WTC11 (cell line): ENCODE results near the gene AKAIN1. TPM values are rescaled to one million over a fixed set of nuclear protein-coding genes. Genes with fewer than 3 reads are reported as not detected.

Source experiments
- ATAC-seq: fragments of 200-7000 bp; cut with Tn5 transposase; 2 replicates; pipeline ENCODE4 v1.10.0; 2021; ENCODE audit warnings: mild to moderate bottlenecking, moderate library complexity
- CTCF ChIA-PET: fragments of 300-600 bp; sonication (Branson Sonifier 250); formaldehyde crosslinking; loops from one replicate; lab custom pipeline; 2021; ENCODE audit warnings: antibody characterized with exemption; lab: Charles Lee
- POLR2A ChIA-PET: fragments of 350-600 bp; sonication (Branson Sonifier 250); formaldehyde crosslinking; loops from one replicate; lab custom pipeline; 2021; ENCODE audit warnings: antibody characterized with exemption; lab: Charles Lee
- DNase-seq: peaks from one replicate; pipeline ENCODE4 v3.0.0; 2021; ENCODE audit warnings: low spot score
- H3K27ac Mint-ChIP-seq: 2 replicates; pipeline ENCODE4 v1.8.0; 2021; ENCODE audit warnings: mixed read lengths
- H3K27me3 Mint-ChIP-seq: 2 replicates; pipeline ENCODE4 v1.8.0; 2021; ENCODE audit warnings: low read depth, mild to moderate bottlenecking, moderate library complexity, mixed read lengths
- H3K36me3 Mint-ChIP-seq: 2 replicates; pipeline ENCODE4 v1.8.0; 2021; ENCODE audit warnings: mixed read lengths
- H3K4me1 Mint-ChIP-seq: 2 replicates; pipeline ENCODE4 v1.8.0; 2022; ENCODE audit warnings: mixed read lengths
- H3K4me3 Mint-ChIP-seq: 2 replicates; pipeline ENCODE4 v1.8.0; 2021; ENCODE audit warnings: mild to moderate bottlenecking, moderate library complexity, mixed read lengths
- H3K9me3 Mint-ChIP-seq: 2 replicates; pipeline ENCODE4 v1.8.0; 2021; ENCODE audit warnings: mixed read lengths
- ARID4B ChIP-seq: sonication (generic); formaldehyde crosslinking; IDR thresholded peaks from 2 replicates; pipeline ENCODE4 v1.8.0; 2023; ENCODE audit warnings: missing genetic modification reagents, mild to moderate bottlenecking, borderline replicate concordance
- CDX4 ChIP-seq: fragments of 250-450 bp; sonication (Bioruptor Pico); IDR thresholded peaks from 2 replicates; pipeline ENCODE4 v1.9.0; 2021; ENCODE audit warnings: moderate library complexity, mild to moderate bottlenecking, inconsistent platforms, borderline replicate concordance
- FOXK1 ChIP-seq: sonication (generic); formaldehyde crosslinking; IDR thresholded peaks from 2 replicates; pipeline ENCODE4 v1.8.0; 2022; ENCODE audit warnings: mild to moderate bottlenecking, moderate library complexity, missing genetic modification reagents
- FOXP1 ChIP-seq: sonication (generic); formaldehyde crosslinking; IDR thresholded peaks from 2 replicates; pipeline ENCODE4 v1.8.0; 2022; ENCODE audit warnings: missing genetic modification reagents, mild to moderate bottlenecking, moderate library complexity, borderline replicate concordance
- GABPB1 ChIP-seq: sonication (generic); formaldehyde crosslinking; IDR thresholded peaks from 2 replicates; pipeline ENCODE4 v1.8.1; 2023; ENCODE audit warnings: mild to moderate bottlenecking, missing genetic modification reagents
- KAT7 ChIP-seq: sonication (generic); formaldehyde crosslinking; IDR thresholded peaks from 2 replicates; pipeline ENCODE4 v1.8.1; 2023; ENCODE audit warnings: missing genetic modification reagents, mild to moderate bottlenecking, borderline replicate concordance
- NFATC4 ChIP-seq: fragments of 250-450 bp; sonication (Bioruptor Pico); IDR thresholded peaks from 2 replicates; pipeline ENCODE4 v1.9.0; 2021; ENCODE audit warnings: mild to moderate bottlenecking
- NFYB ChIP-seq: sonication (generic); formaldehyde crosslinking; conservative IDR thresholded peaks from 2 replicates; pipeline ENCODE4 v1.8.0; 2022; ENCODE audit warnings: low read depth, missing genetic modification reagents
- PREB ChIP-seq: sonication (generic); formaldehyde crosslinking; IDR thresholded peaks from 2 replicates; pipeline ENCODE4 v1.8.1; 2022; ENCODE audit warnings: mild to moderate bottlenecking, missing genetic modification reagents, moderate library complexity, borderline replicate concordance
- TCF7 ChIP-seq: sonication (generic); formaldehyde crosslinking; IDR thresholded peaks from 2 replicates; pipeline ENCODE4 v1.8.0; 2022; ENCODE audit warnings: mild to moderate bottlenecking, low read depth, missing genetic modification reagents, moderate library complexity
- TEAD1 ChIP-seq: sonication (generic); formaldehyde crosslinking; IDR thresholded peaks from 2 replicates; pipeline ENCODE4 v1.8.0; 2022; ENCODE audit warnings: mild to moderate bottlenecking, missing genetic modification reagents
- TEAD4 ChIP-seq: sonication (generic); formaldehyde crosslinking; IDR thresholded peaks from 2 replicates; pipeline ENCODE4 v1.8.0; 2022; ENCODE audit warnings: mild to moderate bottlenecking, missing genetic modification reagents
- TP53 ChIP-seq: sonication (generic); formaldehyde crosslinking; IDR thresholded peaks from 2 replicates; pipeline ENCODE4 v1.8.1; 2023; ENCODE audit warnings: mild to moderate bottlenecking, missing genetic modification reagents
- ZNF138 ChIP-seq: sonication (generic); formaldehyde crosslinking; conservative IDR thresholded peaks from 2 replicates; pipeline ENCODE4 v1.8.1; 2022; ENCODE audit warnings: mild to moderate bottlenecking, moderate library complexity, missing genetic modification reagents
- ZNF263 ChIP-seq: sonication (generic); formaldehyde crosslinking; IDR thresholded peaks from 2 replicates; pipeline ENCODE4 v1.8.1; 2022; ENCODE audit warnings: low read depth, mild to moderate bottlenecking, moderate library complexity, missing genetic modification reagents
- ZSCAN18 ChIP-seq: fragments of 250-450 bp; sonication (Bioruptor Pico); IDR thresholded peaks from 2 replicates; pipeline ENCODE4 v2.1.2; 2022; ENCODE audit warnings: mild to moderate bottlenecking, moderate library complexity
- total RNA-seq: library from RNA; stranded (reverse); gene quantifications from 3 replicates; pipeline ENCODE4 v1.2.3, GENCODE V29; 2021
- TF ChIP-seq, protein P1 (sequence below): sonication (generic); formaldehyde crosslinking; IDR thresholded peaks from 2 replicates; pipeline ENCODE4 v1.8.1; 2023; ENCODE audit warnings: mild to moderate bottlenecking, moderate library complexity, missing genetic modification reagents

Gene AKAIN1
- total RNA-seq, 1 experiment from 2014 or later: not detected

DNA sequence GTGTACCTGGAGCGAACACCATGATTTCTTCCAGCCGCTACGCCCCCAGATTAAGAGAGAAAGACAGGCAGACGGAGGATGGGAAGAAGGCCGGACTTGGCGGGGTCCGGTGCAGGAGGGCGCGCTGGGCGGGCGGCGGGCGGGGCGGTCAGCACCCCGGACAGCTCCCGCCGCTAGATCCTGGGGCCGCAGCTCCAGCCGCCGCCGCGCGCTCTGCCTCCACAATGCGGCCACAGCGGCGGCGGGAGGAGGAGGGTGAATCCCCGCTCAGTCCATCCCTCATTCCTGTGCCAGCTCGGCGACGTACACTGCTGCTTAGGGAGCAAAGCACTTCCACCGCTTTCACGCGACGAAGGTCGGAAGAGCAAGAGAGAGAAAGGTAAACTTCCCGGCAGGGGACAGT lies at the start of gene AKAIN1 (continued):
- 0 out of 2 replicates have a peak, but pooled peaks have one; percentile 85 for TF ChIP-seq KAT7
- 0 out of 2 replicates have a peak, but pooled peaks have one; percentile 26 for TF ChIP-seq NFYB
- peak; percentile 78; the same call in 1 of the 2 replicates for TF ChIP-seq TP53 (CRISPR knock-in tag)
- TF ChIP-seq TEAD1: peak; percentile 66; the same call in 1 of the 2 replicates
- no peak for TF ChIP-seq ZSCAN18 (CRISPR knock-in tag)
- TF ChIP-seq TEAD4 (CRISPR knock-in tag): peak; percentile 45; the same call in 1 of the 2 replicates
- peak; percentile 76 for TF ChIP-seq ZNF263
- TF ChIP-seq, all 79 proteins: peak for 39

- H3K27me3 Mint-ChIP-seq: no peaks in the 10 kb centered on the region
- CTCF ChIA-PET: no interaction called here
- peaks cover 2% of the 10 kb centered on the region for H3K4me1 Mint-ChIP-seq
Observed at GRCh38 chr18:5244941-5245340, 47.9 kb upstream of the AKAIN1 start.

DNA sequence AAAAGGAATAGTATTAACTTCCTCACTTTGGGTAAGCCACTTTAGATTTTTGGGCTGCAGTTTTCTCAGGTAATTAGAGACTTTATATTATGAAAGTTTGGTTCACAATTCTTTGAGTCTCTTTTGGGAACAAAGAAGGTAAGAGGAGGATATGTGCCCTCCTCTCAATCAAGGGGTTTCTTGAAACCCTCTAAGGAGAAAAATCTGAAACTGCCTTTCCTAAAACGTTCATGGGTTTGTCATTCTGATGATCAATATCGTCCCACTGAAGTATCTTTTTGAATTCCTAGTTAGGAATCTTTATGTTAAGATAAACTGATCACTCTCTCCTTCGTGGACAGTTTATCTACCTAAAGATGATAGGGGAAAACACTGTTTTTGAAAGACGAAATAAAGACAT lies 42.4 kb upstream of the AKAIN1 start:
- Mint-ChIP-seq H3K27me3 (peaks cover 6% of the 10 kb centered on the region; the same call in 1 of the 2 replicates), H3K9me3 (no peaks in the 10 kb centered on the region), H3K36me3 (peaks cover 6% of the 10 kb centered on the region; the same call in 1 of the 2 replicates), H3K27ac (no peak overlapping the region), H3K4me1 (peaks cover 20% of the 10 kb centered on the region), H3K4me3 (peak overlapping the region; percentile 95)
- POLR2A ChIA-PET: no interaction called here
- CTCF ChIA-PET: no interaction called here
- ATAC-seq (no peak), DNase-seq (no peak)
- no peak for TF ChIP-seq ARID4B (CRISPR knock-in tag)
- no peak for TF ChIP-seq ZNF138
- TF ChIP-seq PREB (CRISPR knock-in tag): no peak
- TF ChIP-seq NFATC4 (CRISPR knock-in tag): no peak

More at GRCh38 chr18:5244941-5245340, 47.9 kb upstream of the AKAIN1 start:
- no peak for DNase-seq
- no peak for ATAC-seq
- TF ChIP-seq CDX4: no peak
- no peak for TF ChIP-seq FOXP1 (CRISPR knock-in tag)
- TF ChIP-seq GABPB1 (CRISPR knock-in tag): no peak
- no peak for TF ChIP-seq TCF7 (CRISPR knock-in tag)
- TF ChIP-seq FOXK1 (CRISPR knock-in tag): no peak
- TF ChIP-seq, protein P1, sequence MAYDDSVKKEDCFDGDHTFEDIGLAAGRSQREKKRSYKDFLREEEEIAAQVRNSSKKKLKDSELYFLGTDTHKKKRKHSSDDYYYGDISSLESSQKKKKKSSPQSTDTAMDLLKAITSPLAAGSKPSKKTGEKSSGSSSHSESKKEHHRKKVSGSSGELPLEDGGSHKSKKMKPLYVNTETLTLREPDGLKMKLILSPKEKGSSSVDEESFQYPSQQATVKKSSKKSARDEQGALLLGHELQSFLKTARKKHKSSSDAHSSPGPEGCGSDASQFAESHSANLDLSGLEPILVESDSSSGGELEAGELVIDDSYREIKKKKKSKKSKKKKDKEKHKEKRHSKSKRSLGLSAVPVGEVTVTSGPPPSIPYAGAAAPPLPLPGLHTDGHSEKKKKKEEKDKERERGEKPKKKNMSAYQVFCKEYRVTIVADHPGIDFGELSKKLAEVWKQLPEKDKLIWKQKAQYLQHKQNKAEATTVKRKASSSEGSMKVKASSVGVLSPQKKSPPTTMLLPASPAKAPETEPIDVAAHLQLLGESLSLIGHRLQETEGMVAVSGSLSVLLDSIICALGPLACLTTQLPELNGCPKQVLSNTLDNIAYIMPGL (CRISPR knock-in tag): no peak
- TF ChIP-seq ZSCAN18 (CRISPR knock-in tag): no peak
- Mint-ChIP-seq H3K27ac (no peak overlapping the region), H3K36me3 (peaks cover 6% of the 10 kb centered on the region; the same call in 1 of the 2 replicates), H3K4me3 (no peak overlapping the region), H3K9me3 (no peaks in the 10 kb centered on the region)
- POLR2A ChIA-PET: interaction anchor here (0.6 kb wide), 1 partner anchor 8 kb away, joined by 3 read pairs; no protein-coding TSS in a partner anchor
